Measurements from ENCODE around the gene DYNLL1. TPM values are rescaled to one million over a fixed set of nuclear protein-coding genes. Genes with fewer than 3 reads are reported as not detected.

Gene DYNLL1
- total and polyA plus RNA-seq, 2 of the 13 experiments (the other 11 are each of a cell fraction or from before 2014, with no cell fraction given) = 271 to 294 TPM

DNA sequence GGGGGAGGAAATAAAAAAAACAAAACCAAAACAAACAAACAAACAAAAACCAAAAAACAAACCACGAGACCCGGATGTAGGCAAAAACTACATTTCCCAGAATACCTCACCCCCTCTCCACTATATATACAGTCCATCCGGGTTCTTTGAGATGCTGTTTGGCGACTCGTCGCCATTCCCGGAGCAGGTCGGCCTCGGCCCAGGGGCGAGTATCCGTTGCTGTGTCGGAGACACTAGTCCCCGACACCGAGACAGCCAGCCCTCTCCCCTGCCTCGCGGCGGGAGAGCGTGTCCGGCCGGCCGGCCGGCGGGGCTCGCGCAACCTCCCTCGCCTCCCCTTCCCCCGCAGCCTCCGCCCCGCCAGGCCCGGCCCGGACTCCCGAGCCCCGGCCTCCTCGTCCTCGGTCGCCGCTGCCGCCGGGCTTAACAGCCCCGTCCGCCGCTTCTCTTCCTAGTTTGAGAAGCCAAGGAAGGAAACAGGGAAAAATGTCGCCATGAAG is 38.3 kb downstream of the DYNLL1 start, which contains the start of gene RNF10 (continued):
- TF ChIP-seq, protein P1, sequence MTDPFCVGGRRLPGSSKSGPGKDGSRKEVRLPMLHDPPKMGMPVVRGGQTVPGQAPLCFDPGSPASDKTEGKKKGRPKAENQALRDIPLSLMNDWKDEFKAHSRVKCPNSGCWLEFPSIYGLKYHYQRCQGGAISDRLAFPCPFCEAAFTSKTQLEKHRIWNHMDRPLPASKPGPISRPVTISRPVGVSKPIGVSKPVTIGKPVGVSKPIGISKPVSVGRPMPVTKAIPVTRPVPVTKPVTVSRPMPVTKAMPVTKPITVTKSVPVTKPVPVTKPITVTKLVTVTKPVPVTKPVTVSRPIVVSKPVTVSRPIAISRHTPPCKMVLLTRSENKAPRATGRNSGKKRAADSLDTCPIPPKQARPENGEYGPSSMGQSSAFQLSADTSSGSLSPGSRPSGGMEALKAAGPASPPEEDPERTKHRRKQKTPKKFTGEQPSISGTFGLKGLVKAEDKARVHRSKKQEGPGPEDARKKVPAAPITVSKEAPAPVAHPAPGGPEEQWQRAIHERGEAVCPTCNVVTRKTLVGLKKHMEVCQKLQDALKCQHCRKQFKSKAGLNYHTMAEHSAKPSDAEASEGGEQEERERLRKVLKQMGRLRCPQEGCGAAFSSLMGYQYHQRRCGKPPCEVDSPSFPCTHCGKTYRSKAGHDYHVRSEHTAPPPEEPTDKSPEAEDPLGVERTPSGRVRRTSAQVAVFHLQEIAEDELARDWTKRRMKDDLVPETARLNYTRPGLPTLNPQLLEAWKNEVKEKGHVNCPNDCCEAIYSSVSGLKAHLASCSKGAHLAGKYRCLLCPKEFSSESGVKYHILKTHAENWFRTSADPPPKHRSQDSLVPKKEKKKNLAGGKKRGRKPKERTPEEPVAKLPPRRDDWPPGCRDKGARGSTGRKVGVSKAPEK (CRISPR knock-in tag; IDR thresholded peaks at IDR 0.05; ENCODE audit: borderline replicate concordance) = no peak
- TF ChIP-seq SRSF1 (optimal IDR thresholded peaks at IDR 0.05; ENCODE audit: low read depth, low read length) = no peak
- TF ChIP-seq MEIS2 (CRISPR knock-in tag; IDR thresholded peaks at IDR 0.05) = no peak
- peak; percentile 86 for TF ChIP-seq ZNF563 (CRISPR knock-in tag; IDR thresholded peaks at IDR 0.05)
- TF ChIP-seq ZNF501 (CRISPR knock-in tag; IDR thresholded peaks at IDR 0.05) = no peak; the same call in 1 of the 2 replicates
- TF ChIP-seq NAIF1 (CRISPR knock-in tag; IDR thresholded peaks at IDR 0.05; ENCODE audit: borderline replicate concordance) = no peak
- no peak for TF ChIP-seq TGIF2 (CRISPR knock-in tag; IDR thresholded peaks at IDR 0.05)
- TF ChIP-seq ZNF253 (CRISPR knock-in tag; IDR thresholded peaks at IDR 0.05; ENCODE audit: borderline replicate concordance) = no peak
- TF ChIP-seq, protein P2, sequence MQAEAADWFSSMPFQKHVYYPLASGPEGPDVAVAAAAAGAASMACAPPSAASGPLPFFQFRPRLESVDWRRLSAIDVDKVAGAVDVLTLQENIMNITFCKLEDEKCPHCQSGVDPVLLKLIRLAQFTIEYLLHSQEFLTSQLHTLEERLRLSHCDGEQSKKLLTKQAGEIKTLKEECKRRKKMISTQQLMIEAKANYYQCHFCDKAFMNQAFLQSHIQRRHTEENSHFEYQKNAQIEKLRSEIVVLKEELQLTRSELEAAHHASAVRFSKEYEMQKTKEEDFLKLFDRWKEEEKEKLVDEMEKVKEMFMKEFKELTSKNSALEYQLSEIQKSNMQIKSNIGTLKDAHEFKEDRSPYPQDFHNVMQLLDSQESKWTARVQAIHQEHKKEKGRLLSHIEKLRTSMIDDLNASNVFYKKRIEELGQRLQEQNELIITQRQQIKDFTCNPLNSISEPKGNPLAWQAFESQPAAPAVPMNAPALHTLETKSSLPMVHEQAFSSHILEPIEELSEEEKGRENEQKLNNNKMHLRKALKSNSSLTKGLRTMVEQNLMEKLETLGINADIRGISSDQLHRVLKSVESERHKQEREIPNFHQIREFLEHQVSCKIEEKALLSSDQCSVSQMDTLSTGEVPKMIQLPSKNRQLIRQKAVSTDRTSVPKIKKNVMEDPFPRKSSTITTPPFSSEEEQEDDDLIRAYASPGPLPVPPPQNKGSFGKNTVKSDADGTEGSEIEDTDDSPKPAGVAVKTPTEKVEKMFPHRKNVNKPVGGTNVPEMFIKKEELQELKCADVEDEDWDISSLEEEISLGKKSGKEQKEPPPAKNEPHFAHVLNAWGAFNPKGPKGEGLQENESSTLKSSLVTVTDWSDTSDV (CRISPR knock-in tag; IDR thresholded peaks at IDR 0.05) = no peak
- no peak for TF ChIP-seq PTBP1 (IDR thresholded peaks at IDR 0.05; ENCODE audit: low read depth, low read length, poor library complexity, severe bottlenecking)
- no peak for TF ChIP-seq RORA (CRISPR knock-in tag; IDR thresholded peaks at IDR 0.05)
- no peak for TF ChIP-seq NFATC3 (CRISPR knock-in tag; IDR thresholded peaks at IDR 0.05)
- no peak for TF ChIP-seq ZNF737 (CRISPR knock-in tag; IDR thresholded peaks at IDR 0.05; ENCODE audit: borderline replicate concordance)
- TF ChIP-seq RBFOX2 (IDR thresholded peaks at IDR 0.05; ENCODE audit: low read depth, low read length) = peak; percentile 90
- peak; percentile 69 for TF ChIP-seq YEATS4 (CRISPR knock-in tag; IDR thresholded peaks at IDR 0.05; ENCODE audit: borderline replicate concordance)
- TF ChIP-seq ZNF660 (CRISPR knock-in tag; IDR thresholded peaks at IDR 0.05; ENCODE audit: borderline replicate concordance, low read depth) = no peak
- no peak for TF ChIP-seq ZNF747 (CRISPR knock-in tag; IDR thresholded peaks at IDR 0.05; ENCODE audit: borderline replicate concordance)
- no peak for TF ChIP-seq ATAD3A (CRISPR knock-in tag; IDR thresholded peaks at IDR 0.05)
- TF ChIP-seq, protein P3, sequence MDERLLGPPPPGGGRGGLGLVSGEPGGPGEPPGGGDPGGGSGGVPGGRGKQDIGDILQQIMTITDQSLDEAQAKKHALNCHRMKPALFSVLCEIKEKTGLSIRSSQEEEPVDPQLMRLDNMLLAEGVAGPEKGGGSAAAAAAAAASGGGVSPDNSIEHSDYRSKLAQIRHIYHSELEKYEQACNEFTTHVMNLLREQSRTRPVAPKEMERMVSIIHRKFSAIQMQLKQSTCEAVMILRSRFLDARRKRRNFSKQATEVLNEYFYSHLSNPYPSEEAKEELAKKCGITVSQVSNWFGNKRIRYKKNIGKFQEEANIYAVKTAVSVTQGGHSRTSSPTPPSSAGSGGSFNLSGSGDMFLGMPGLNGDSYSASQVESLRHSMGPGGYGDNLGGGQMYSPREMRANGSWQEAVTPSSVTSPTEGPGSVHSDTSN (CRISPR knock-in tag; IDR thresholded peaks at IDR 0.05) = no peak
- TF ChIP-seq CHD4 (IDR thresholded peaks at IDR 0.05; ENCODE audit: borderline replicate concordance, low read length) = no peak
- TF ChIP-seq, protein P4, sequence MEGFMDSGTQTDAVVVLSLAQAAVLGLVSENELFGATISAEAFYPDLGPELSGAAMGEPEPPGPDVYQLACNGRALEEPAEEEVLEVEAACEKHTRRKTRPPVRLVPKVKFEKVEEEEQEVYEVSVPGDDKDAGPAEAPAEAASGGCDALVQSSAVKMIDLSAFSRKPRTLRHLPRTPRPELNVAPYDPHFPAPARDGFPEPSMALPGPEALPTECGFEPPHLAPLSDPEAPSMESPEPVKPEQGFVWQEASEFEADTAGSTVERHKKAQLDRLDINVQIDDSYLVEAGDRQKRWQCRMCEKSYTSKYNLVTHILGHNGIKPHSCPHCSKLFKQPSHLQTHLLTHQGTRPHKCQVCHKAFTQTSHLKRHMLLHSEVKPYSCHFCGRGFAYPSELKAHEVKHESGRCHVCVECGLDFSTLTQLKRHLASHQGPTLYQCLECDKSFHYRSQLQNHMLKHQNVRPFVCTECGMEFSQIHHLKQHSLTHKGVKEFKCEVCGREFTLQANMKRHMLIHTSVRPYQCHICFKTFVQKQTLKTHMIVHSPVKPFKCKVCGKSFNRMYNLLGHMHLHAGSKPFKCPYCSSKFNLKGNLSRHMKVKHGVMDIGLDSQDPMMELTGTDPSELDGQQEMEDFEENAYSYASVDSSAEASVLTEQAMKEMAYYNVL (CRISPR knock-in tag; IDR thresholded peaks at IDR 0.05; ENCODE audit: borderline replicate concordance) = no peak
